Endothelial cell of coronary artery (primary cell): ENCODE measurements around the gene FOSL1. TPM values are rescaled to one million over a fixed set of nuclear protein-coding genes. Genes with fewer than 3 reads are reported as not detected.

Experiments
- total RNA-seq: library from RNA; depleted of rRNA; stranded (reverse); fragments of >200 nt; gene quantifications from 2 replicates; pipeline ENCODE4 v1.2.3, GENCODE V29; 2014

The FOSL1 gene
- total RNA-seq, result 7.4 and 10.2 TPM in 2 replicates

GRCh38 chr11:65900125-65900898, at the start of gene FOSL1:
Gene FOSL1 (minus strand): TSS chr11:65900388. CDS start chr11:65900339, 49 bp downstream.

GRCh38 chr11:65945430-65945911, 45.3 kb upstream of the FOSL1 start, which contains the start of gene TSGA10IP:
Gene TSGA10IP (plus strand): TSS chr11:65945480. CDS start chr11:65945676, 196 bp downstream.

GRCh38 chr11:65919141-65919572, 19.0 kb upstream of the FOSL1 start, which contains the start of gene DRAP1:
Gene DRAP1 (plus strand): TSS chr11:65919426. CDS start chr11:65919502, 76 bp downstream.

GRCh38 chr11:65918211-65919140, 18.3 kb upstream of the FOSL1 start, which contains the start of gene C11orf68:
Gene C11orf68 (minus strand): TSS chr11:65919062. CDS start chr11:65919031, 31 bp downstream.

GRCh38 chr11:65890324-65891218, 9.6 kb downstream of the FOSL1 start, which contains the start of gene CCDC85B:
Gene CCDC85B (plus strand): TSS chr11:65890673. CDS start chr11:65890784, 111 bp downstream.

GRCh38 chr11:65888163-65888814, 11.9 kb downstream of the FOSL1 start, which contains the start of gene FIBP:
Gene FIBP (minus strand): TSS chr11:65888471. CDS start chr11:65888418, 53 bp downstream.

GRCh38 chr11:65879617-65880016, 20.6 kb downstream of the FOSL1 start, which contains the start of gene CTSW:
Gene CTSW (plus strand): TSS chr11:65879837. CDS start chr11:65879855, 18 bp downstream.

GRCh38 chr11:65872586-65873317, 27.4 kb downstream of the FOSL1 start, which contains the start of gene EFEMP2:
Gene EFEMP2 (minus strand): TSS chr11:65872800. CDS start chr11:65872354, 446 bp downstream.

GRCh38 chr11:65860278-65861164, 39.7 kb downstream of the FOSL1 start, which contains the start of gene MUS81:
Gene MUS81 (plus strand): TSS chr11:65860433. CDS start chr11:65860754, 321 bp downstream.

GRCh38 chr11:65857853-65858680, 42.1 kb downstream of the FOSL1 start, which contains the start of gene CFL1:
Gene CFL1 (minus strand): TSS chr11:65858180. CDS start chr11:65858099, 81 bp downstream.

Other genes starting within 250 kb of the FOSL1 start
- gene RELA, start 237.5 kb downstream of the FOSL1 start, total RNA-seq, result 16.1 and 26.0 TPM in 2 replicates
- 37.5 and 39.5 TPM in 2 replicates for gene KAT5, start 188.1 kb downstream of the FOSL1 start, total RNA-seq
- 47.5 and 48.0 TPM in 2 replicates for gene RNASEH2C, start 179.6 kb downstream of the FOSL1 start, total RNA-seq
- 5.5 and 8.0 TPM in 2 replicates for gene AP5B1, start 119.4 kb downstream of the FOSL1 start, total RNA-seq
- not detected in 2 replicates for gene OVOL1, start 113.3 kb downstream of the FOSL1 start, total RNA-seq
- 0.36 and 0.38 TPM in 2 replicates for gene SNX32, start 66.4 kb downstream of the FOSL1 start, total RNA-seq
- gene CFL1, start 42.2 kb downstream of the FOSL1 start, total RNA-seq, result 1,607 and 1,727 TPM in 2 replicates
- 43.1 and 58.9 TPM in 2 replicates for gene MUS81, start 40.0 kb downstream of the FOSL1 start, total RNA-seq
- gene EFEMP2, start 27.6 kb downstream of the FOSL1 start, total RNA-seq, result 31.4 and 48.0 TPM in 2 replicates
- not detected in 2 replicates for gene CTSW, start 20.6 kb downstream of the FOSL1 start, total RNA-seq
- gene FIBP, start 11.9 kb downstream of the FOSL1 start, total RNA-seq, result 156 and 220 TPM in 2 replicates
- 83.5 and 102 TPM in 2 replicates for gene CCDC85B, start 9.7 kb downstream of the FOSL1 start, total RNA-seq
- gene C11orf68, start 18.7 kb upstream of the FOSL1 start, total RNA-seq, result 11.2 and 19.3 TPM in 2 replicates
- 215 and 233 TPM in 2 replicates for gene DRAP1, start 19.0 kb upstream of the FOSL1 start, total RNA-seq
- under 0.01 TPM in 1 of 2 replicates, not detected in the other for gene TSGA10IP, start 45.1 kb upstream of the FOSL1 start, total RNA-seq
- gene SART1, start 61.3 kb upstream of the FOSL1 start, total RNA-seq, result 64.8 TPM in 2 replicates
- 32.8 and 37.5 TPM in 2 replicates for gene EIF1AD, start 101.8 kb upstream of the FOSL1 start, total RNA-seq
- gene BANF1, start 102.1 kb upstream of the FOSL1 start, total RNA-seq, result 17.5 and 25.1 TPM in 2 replicates
- gene CST6, start 111.6 kb upstream of the FOSL1 start, total RNA-seq, result 0.09 and 0.56 TPM in 2 replicates
- 0.09 TPM in 2 replicates for gene CATSPER1, start 126.1 kb upstream of the FOSL1 start, total RNA-seq
- gene GAL3ST3, start 148.8 kb upstream of the FOSL1 start, total RNA-seq, result not detected in 2 replicates
- gene SF3B2, start 152.0 kb upstream of the FOSL1 start, total RNA-seq, result 106 and 108 TPM in 2 replicates
- 18.6 and 39.6 TPM in 2 replicates for gene PACS1, start 169.9 kb upstream of the FOSL1 start, total RNA-seq